K562 (cell line): ENCODE measurements around the gene OXSR1. TPM values are rescaled to one million over a fixed set of nuclear protein-coding genes. Genes with fewer than 3 reads are reported as not detected.

ENCODE experiments used
- BCOR ChIP-seq: fragments of 450-650 bp; IDR thresholded peaks from 2 replicates; pipeline ENCODE4 v1.6.1; 2016
- CGGBP1 ChIP-seq: fragments of 250-450 bp; sonication (Bioruptor Pico); IDR thresholded peaks from 2 replicates; pipeline ENCODE4 v1.9.0; 2021; ENCODE audit warnings: mild to moderate bottlenecking
- FOXK2 ChIP-seq, 2 experiments: fragments of 450-650 bp; IDR thresholded peaks in 1 of 2; conservative IDR thresholded peaks in 1 of 2; 2 replicates each; pipeline ENCODE4 v1.6.1; 2016; ENCODE audit warnings: low read depth in 2 of 2, mild to moderate bottlenecking in 1 of 2
- GABPB1 ChIP-seq: sonication (generic); formaldehyde crosslinking; IDR thresholded peaks from 2 replicates; pipeline ENCODE4 v1.8.0; 2022; ENCODE audit warnings: mild to moderate bottlenecking, missing genetic modification reagents
- GATAD2B ChIP-seq: fragments of 450-650 bp; IDR thresholded peaks from 2 replicates; pipeline ENCODE4 v1.6.1; 2017; ENCODE audit warnings: mild to moderate bottlenecking, borderline replicate concordance
- MCM2 ChIP-seq: fragments of 450-650 bp; IDR thresholded peaks from 2 replicates; pipeline ENCODE4 v1.6.1; 2017; ENCODE audit warnings: low read depth, mild to moderate bottlenecking
- NFIC ChIP-seq: fragments of 450-650 bp; IDR thresholded peaks from 2 replicates; pipeline ENCODE4 v1.6.1; 2017; ENCODE audit warnings: mild to moderate bottlenecking, inconsistent platforms
- NONO ChIP-seq, 2 experiments: fragments of 200-400 bp in 1 of 2; fragments of 450-650 bp in 1 of 2; formaldehyde crosslinking in 1 of 2; IDR thresholded peaks; 2 replicates each; pipeline ENCODE4 v1.6.1; 2017; ENCODE audit warnings: low read depth in 2 of 2, mild to moderate bottlenecking in 2 of 2, moderate library complexity in 2 of 2, low read length in 1 of 2
- PATZ1 ChIP-seq: fragments of 250-450 bp; sonication (Bioruptor Pico); IDR thresholded peaks from 2 replicates; pipeline ENCODE4 v1.5.0; 2020; ENCODE audit warnings: mild to moderate bottlenecking, borderline replicate concordance
- PHF21A ChIP-seq: fragments of 450-650 bp; IDR thresholded peaks from 2 replicates; pipeline ENCODE4 v1.6.1; 2017; ENCODE audit warnings: low read depth, borderline replicate concordance
- PTTG1 ChIP-seq: fragments of 450-650 bp; IDR thresholded peaks from 2 replicates; pipeline ENCODE4 v1.6.1; 2016; ENCODE audit warnings: low read depth, mild to moderate bottlenecking, missing genetic modification characterization, missing compliant biosample characterization
- SREBF2 ChIP-seq: sonication (generic); formaldehyde crosslinking; IDR thresholded peaks from 2 replicates; pipeline ENCODE4 v1.4.0; 2020; ENCODE audit warnings: mild to moderate bottlenecking, missing genetic modification reagents
- THRB ChIP-seq: fragments of 450-650 bp; formaldehyde crosslinking; conservative IDR thresholded peaks from 2 replicates; pipeline ENCODE4 v1.4.0; 2022; ENCODE audit warnings: mild to moderate bottlenecking, missing genetic modification characterization
- TOE1 ChIP-seq, 2 experiments: fragments of 450-650 bp in 1 of 2; sonication (generic) in 1 of 2; formaldehyde crosslinking in 1 of 2; IDR thresholded peaks; 2 replicates each; pipeline versions ENCODE4 v1.7.1 to v1.8.0; 2016 to 2022; ENCODE audit warnings: borderline replicate concordance in 2 of 2, mild to moderate bottlenecking in 2 of 2, antibody characterized with exemption in 1 of 2, inconsistent platforms in 1 of 2, low read depth in 1 of 2, missing genetic modification reagents in 1 of 2, moderate library complexity in 1 of 2
- TRIM25 ChIP-seq: fragments of 450-650 bp; IDR thresholded peaks from 2 replicates; pipeline ENCODE4 v1.7.0; 2016; ENCODE audit warnings: borderline replicate concordance
- ZKSCAN1 ChIP-seq: fragments of 150-350 bp; IDR thresholded peaks from 2 replicates; pipeline ENCODE4 v1.6.1; 2016; ENCODE audit warnings: low read depth, low read length
- ZNF395 ChIP-seq: fragments of 200-800 bp; sonication (Bioruptor generic); IDR thresholded peaks from 2 replicates; pipeline ENCODE4 v1.6.1; 2017; ENCODE audit warnings: missing genetic modification characterization, missing compliant biosample characterization
- ZNF436 ChIP-seq: fragments of 250-450, 450-650 bp; sonication (Bioruptor Pico); formaldehyde crosslinking; IDR thresholded peaks from 2 replicates; pipeline ENCODE4 v1.7.0; 2020; ENCODE audit warnings: mild to moderate bottlenecking
- ZNF584 ChIP-seq: fragments of 200-800 bp; sonication (Bioruptor generic); IDR thresholded peaks from 2 replicates; pipeline ENCODE4 v1.6.1; 2016; ENCODE audit warnings: low read depth, mild to moderate bottlenecking, missing genetic modification characterization, missing compliant biosample characterization
- polyA plus RNA-seq, 8 experiments: library from polyadenylated mRNA; depleted of rRNA in 4 of 8; stranded (reverse) in 5 of 8; unstranded in 3 of 8; fragments of >200 nt; fragmentation: Nextera tagmentation in 2 of 8; fragmentation: Illumina TruSeq in 1 of 8; extraction: Ambion mirVana in 2 of 8; extraction: Trizol in 1 of 8; gene quantifications; 2 replicates each; pipeline versions ENCODE4 v1.2.1 to v1.2.3, GENCODE V29; 2011 to 2014; ENCODE audit warnings: inconsistent platforms in 1 of 8, missing spikeins in 1 of 8
- total RNA-seq, 7 experiments: library from RNA; depleted of rRNA in 6 of 7; stranded (reverse); fragments of >200 nt in 6 of 7; fragmentation: Illumina TruSeq in 2 of 7; extraction: Trizol in 2 of 7; gene quantifications; 2 replicates each; pipeline versions ENCODE4 v1.2.1 to v1.2.3, GENCODE V29; 2011 to 2021; ENCODE audit warnings: low replicate concordance in 1 of 7

Gene OXSR1
- total and polyA plus RNA-seq, 9 of the 15 experiments (the other 6 are each of a cell fraction or from before 2014, with no cell fraction given): 15.7 to 87.6 (median 48.7) TPM

- no peak for TF ChIP-seq NONO (IDR thresholded peaks at IDR 0.05; ENCODE audit: low read depth in 2 of 2, low read length in 1 of 2)
- TF ChIP-seq GABPB1 (CRISPR knock-in tag): no peak
- TF ChIP-seq THRB (CRISPR knock-in tag): no peak
- no peak for TF ChIP-seq ZNF436 (CRISPR knock-in tag)
- no peak for TF ChIP-seq ZNF395 (CRISPR knock-in tag)
- TF ChIP-seq GATAD2B: peak; percentile 70; the same call in 1 of the 2 replicates
- no peak for TF ChIP-seq FOXK2 (conservative IDR thresholded peaks at IDR 0.05 in 1 of 2, IDR thresholded peaks at IDR 0.05 in 1 of 2; ENCODE audit: low read depth in 2 of 2)
- no peak for TF ChIP-seq CGGBP1
- no peak for TF ChIP-seq MCM2
- peak; percentile 34 for TF ChIP-seq TRIM25
- TF ChIP-seq ZNF584 (CRISPR knock-in tag): no peak
- TF ChIP-seq ZKSCAN1: no peak
- TF ChIP-seq PTTG1 (tag): no peak
- 0 out of 2 replicates have a peak, but pooled peaks have one; percentile 5 for TF ChIP-seq NFIC
- no peak for TF ChIP-seq PHF21A
- peak; percentile 3; the same call in 1 of the 2 replicates for TF ChIP-seq BCOR
- no peak for TF ChIP-seq SREBF2
- TF ChIP-seq TOE1 (IDR thresholded peaks at IDR 0.05; ENCODE audit: borderline replicate concordance): peak; percentile 36; the same call in 1 of the 2 replicates
- TF ChIP-seq TOE1 (CRISPR knock-in tag; IDR thresholded peaks at IDR 0.05; ENCODE audit: borderline replicate concordance, low read depth): 0 out of 2 replicates have a peak, but pooled peaks have one; percentile 66
- TF ChIP-seq PATZ1: no peak; the same call in 1 of the 2 replicates
Measured at GRCh38 chr3:38137615-38138348, 27.6 kb upstream of the OXSR1 start (continued).
